AG09319 (cell line): ENCODE data around the gene PRELID3B.

Experiments
- DNase-seq: peaks from one replicate; pipeline ENCODE4 v3.0.0-alpha.2; 2010; ENCODE audit warnings: low read depth; ENCODE audit errors: extremely low read depth
- CTCF ChIP-seq: IDR thresholded peaks from 2 replicates; pipeline ENCODE4 v1.5.1; 2011; ENCODE audit warnings: low read depth, mild to moderate bottlenecking, inconsistent platforms, low read length, moderate library complexity

Gene PRELID3B

GRCh38 chr20:58998656-58999055 lies 43.9 kb downstream of the PRELID3B start:
- no peak for TF ChIP-seq CTCF
- DNase-seq = no peak

GRCh38 chr20:58997141-58997770 lies 45.3 kb downstream of the PRELID3B start:
- TF ChIP-seq CTCF = no peak
- no peak for DNase-seq

GRCh38 chr20:58996226-58996611 lies 46.4 kb downstream of the PRELID3B start:
- no peak for DNase-seq
- no peak for TF ChIP-seq CTCF

- TF ChIP-seq CTCF = no peak
- no peak for DNase-seq
Measured at GRCh38 chr20:58995461-58996225, 46.9 kb downstream of the PRELID3B start.

GRCh38 chr20:58994390-58995159 lies 48.0 kb downstream of the PRELID3B start:
- no peak for TF ChIP-seq CTCF
- DNase-seq = no peak

GRCh38 chr20:58993332-58994248 lies 49.0 kb downstream of the PRELID3B start:
- TF ChIP-seq CTCF = no peak
- DNase-seq = no peak
